Ovary (tissue), 3 donors: ENCODE results near the gene NCAPD2.

Source experiments
- CTCF ChIP-seq, 3 donors: fragments of 450-650 bp in 2 of 3; fragments of 200-600 bp in 1 of 3; IDR thresholded peaks; one replicate each; pipeline versions ENCODE4 v1.5.1 to v1.8.0; 2016 to 2022; ENCODE audit warnings: antibody characterized with exemption in 3 of 3, mild to moderate bottlenecking in 1 of 3
- POLR2A ChIP-seq: fragments of 450-650 bp; IDR thresholded peaks from one replicate; pipeline ENCODE4 v1.6.1; 2017; ENCODE audit warnings: antibody characterized with exemption, mild to moderate bottlenecking, moderate library complexity
- donor health status: DM: no; HTN: no; CAD: no.

GRCh38 chr12:6539707-6540134 lies 45.8 kb downstream of the NCAPD2 start:
- no peak for TF ChIP-seq CTCF (IDR thresholded peaks at IDR 0.05)
- TF ChIP-seq POLR2A, result no peak
